Neural crest cell (in vitro differentiated cells): ENCODE data around the gene ZNF691. TPM values are rescaled to one million over a fixed set of nuclear protein-coding genes. Genes with fewer than 3 reads are reported as not detected.
A peak's percentile ranks its signal among the peaks of the same experiment; 100 is the strongest.

Source experiments
- DNase-seq: peaks from one replicate; pipeline ENCODE4 v3.0.0; 2021; ENCODE audit warnings: low read depth, mixed read lengths, low spot score
- H3K27ac Mint-ChIP-seq: one replicate; pipeline ENCODE4 v1.8.0; 2021; ENCODE audit warnings: mild to moderate bottlenecking, mixed read lengths; ENCODE audit not compliant: unreplicated experiment
- H3K27me3 Mint-ChIP-seq: 2 replicates; pipeline ENCODE4 v1.8.0; 2021; ENCODE audit warnings: low read depth, mild to moderate bottlenecking, mixed read lengths
- H3K36me3 Mint-ChIP-seq: 2 replicates; pipeline ENCODE4 v1.8.0; 2021; ENCODE audit warnings: low read depth, mild to moderate bottlenecking, mixed read lengths
- H3K4me1 Mint-ChIP-seq: 2 replicates; pipeline ENCODE4 v1.8.0; 2021; ENCODE audit warnings: mixed read lengths
- H3K4me3 Mint-ChIP-seq: one replicate; pipeline ENCODE4 v1.8.0; 2021; ENCODE audit warnings: mild to moderate bottlenecking, mixed read lengths
- H3K9me3 Mint-ChIP-seq: 2 replicates; pipeline ENCODE4 v1.8.0; 2021; ENCODE audit warnings: mixed read lengths
- CTCF ChIP-seq: fragments of 200-600 bp; sonication (generic); conservative IDR thresholded peaks from 2 replicates; pipeline ENCODE4 v1.5.0; 2021; ENCODE audit warnings: antibody characterized with exemption, mild to moderate bottlenecking
- total RNA-seq: library from RNA; stranded (reverse); gene quantifications from 2 replicates; pipeline ENCODE4 v1.2.1, GENCODE V29; 2021

The ZNF691 gene
- total RNA-seq, 1 donor from 2014 or later = 19.1 TPM

- peaks cover 2% of the 10 kb centered on the region for H3K36me3 Mint-ChIP-seq
- no peaks in the 10 kb centered on the region for H3K9me3 Mint-ChIP-seq
- no peak overlapping the region for H3K27ac Mint-ChIP-seq
- peaks cover 23% of the 10 kb centered on the region for H3K4me1 Mint-ChIP-seq
- H3K4me3 Mint-ChIP-seq = no peak overlapping the region
- DNase-seq = no peak
- H3K27me3 Mint-ChIP-seq = no peaks in the 10 kb centered on the region
- no peak for TF ChIP-seq CTCF
These were observed 5.4 kb upstream of the ZNF691 start for GRCh38 chr1:42841010-42841409.

GRCh38 chr1:42841440-42842147 lies 4.8 kb upstream of the ZNF691 start:
- DNase-seq = no peak
- H3K9me3 Mint-ChIP-seq = no peaks in the 10 kb centered on the region
- no peak overlapping the region for H3K27ac Mint-ChIP-seq
- no peaks in the 10 kb centered on the region for H3K27me3 Mint-ChIP-seq
- H3K4me1 Mint-ChIP-seq = peaks cover 27% of the 10 kb centered on the region
- peaks cover 2% of the 10 kb centered on the region for H3K36me3 Mint-ChIP-seq
- no peak overlapping the region for H3K4me3 Mint-ChIP-seq
- no peak for TF ChIP-seq CTCF

GRCh38 chr1:42844592-42845140 lies 1.7 kb upstream of the ZNF691 start:
- Mint-ChIP-seq H3K9me3 (no peaks in the 10 kb centered on the region), H3K36me3 (peaks cover 8% of the 10 kb centered on the region), H3K27ac (peak overlapping the region; percentile 9), H3K27me3 (no peaks in the 10 kb centered on the region), H3K4me3 (peak overlapping the region; percentile 60), H3K4me1 (peaks cover 48% of the 10 kb centered on the region)
- DNase-seq = no peak
- TF ChIP-seq CTCF = no peak

- peaks cover 51% of the 10 kb centered on the region for H3K4me1 Mint-ChIP-seq
- no peak overlapping the region for H3K27ac Mint-ChIP-seq
- no peaks in the 10 kb centered on the region for H3K27me3 Mint-ChIP-seq
- peaks cover 12% of the 10 kb centered on the region for H3K36me3 Mint-ChIP-seq
- peaks cover 3% of the 10 kb centered on the region for H3K9me3 Mint-ChIP-seq
- DNase-seq = no peak
- no peak for TF ChIP-seq CTCF
- H3K4me3 Mint-ChIP-seq = no peak overlapping the region
These were observed 1.2 kb upstream of the ZNF691 start for GRCh38 chr1:42845193-42845592.

- H3K36me3 Mint-ChIP-seq = peaks cover 18% of the 10 kb centered on the region
- DNase-seq = no peak
- H3K27me3 Mint-ChIP-seq = no peaks in the 10 kb centered on the region
- TF ChIP-seq CTCF = no peak
- peaks cover 51% of the 10 kb centered on the region for H3K4me1 Mint-ChIP-seq
- peaks cover 3% of the 10 kb centered on the region for H3K9me3 Mint-ChIP-seq
- H3K27ac Mint-ChIP-seq = no peak overlapping the region
- peak overlapping the region; percentile 93 for H3K4me3 Mint-ChIP-seq
These were observed 552 bp upstream of the ZNF691 start for GRCh38 chr1:42845866-42846256.
